Measurements from ENCODE around the gene MANSC4. TPM values are rescaled to one million over a fixed set of nuclear protein-coding genes. Genes with fewer than 3 reads are reported as not detected.

MANSC4 gene
- total RNA-seq, 2 donors from 2014 or later: not detected

- H3K9me3 ChIP-seq: no peaks in the 10 kb centered on the region
- no peak for TF ChIP-seq CTCF (IDR thresholded peaks at IDR 0.05)
Observed at GRCh38 chr12:27814851-27815591, 35.0 kb upstream of the MANSC4 start.

GRCh38 chr12:27814411-27814810 is 34.4 kb upstream of the MANSC4 start:
- DNase-seq (ENCODE audit: low spot score): no peak
- TF ChIP-seq CTCF (IDR thresholded peaks at IDR 0.05): no peak
- no peak overlapping the region for H3K27ac ChIP-seq

More at GRCh38 chr12:27814851-27815591, 35.0 kb upstream of the MANSC4 start:
- Histone ChIP-seq H3K36me3 (no peaks in the 10 kb centered on the region), H3K4me1 (no peaks in the 10 kb centered on the region), H3K27me3 (no peaks in the 10 kb centered on the region), H3K4me3 (no peak overlapping the region), H3K27ac (no peak overlapping the region)
- no peak for DNase-seq (ENCODE audit: low spot score)

GRCh38 chr12:27812502-27812901 is 32.5 kb upstream of the MANSC4 start:
- TF ChIP-seq CTCF (IDR thresholded peaks at IDR 0.05): no peak
- Histone ChIP-seq H3K36me3 (no peaks in the 10 kb centered on the region), H3K4me1 (no peaks in the 10 kb centered on the region)

More at GRCh38 chr12:27814411-27814810, 34.4 kb upstream of the MANSC4 start:
- H3K36me3 ChIP-seq: no peaks in the 10 kb centered on the region
- H3K27me3 ChIP-seq: no peaks in the 10 kb centered on the region
- no peaks in the 10 kb centered on the region for H3K4me1 ChIP-seq
- no peak overlapping the region for H3K4me3 ChIP-seq
- no peaks in the 10 kb centered on the region for H3K9me3 ChIP-seq

GRCh38 chr12:27810756-27811155 is 30.7 kb upstream of the MANSC4 start:
- no peak for TF ChIP-seq CTCF (IDR thresholded peaks at IDR 0.05)
- no peak for DNase-seq (ENCODE audit: low spot score)
- Histone ChIP-seq H3K9me3 (no peaks in the 10 kb centered on the region), H3K4me1 (no peaks in the 10 kb centered on the region), H3K36me3 (no peaks in the 10 kb centered on the region), H3K4me3 (no peak overlapping the region), H3K27ac (no peak overlapping the region), H3K27me3 (no peaks in the 10 kb centered on the region)

More at GRCh38 chr12:27812502-27812901, 32.5 kb upstream of the MANSC4 start:
- Histone ChIP-seq H3K27ac (no peak overlapping the region), H3K9me3 (no peaks in the 10 kb centered on the region), H3K27me3 (no peaks in the 10 kb centered on the region), H3K4me3 (no peak overlapping the region)
- DNase-seq (ENCODE audit: low spot score): no peak

GRCh38 chr12:27808841-27809240 is 28.8 kb upstream of the MANSC4 start:
- no peaks in the 10 kb centered on the region for H3K9me3 ChIP-seq
- TF ChIP-seq CTCF (IDR thresholded peaks at IDR 0.05): no peak
- no peaks in the 10 kb centered on the region for H3K4me1 ChIP-seq
- H3K27me3 ChIP-seq: no peaks in the 10 kb centered on the region
- DNase-seq (ENCODE audit: low spot score): no peak
- H3K36me3 ChIP-seq: no peaks in the 10 kb centered on the region
- no peak overlapping the region for H3K27ac ChIP-seq
- H3K4me3 ChIP-seq: no peak overlapping the region
